H9 (cell line): ENCODE measurements around the gene LPP. TPM values are rescaled to one million over a fixed set of nuclear protein-coding genes. Genes with fewer than 3 reads are reported as not detected.

ENCODE experiments used
- DNase-seq: peaks from one replicate; pipeline ENCODE4 v3.0.0-alpha.2; 2017
- H2AFZ ChIP-seq: one replicate; pipeline ENCODE4 v1.6.1; 2013; ENCODE audit warnings: mild to moderate bottlenecking, low read length, control low read depth, moderate library complexity
- H2AK5ac ChIP-seq: 2 replicates; pipeline ENCODE4 v1.6.1; 2013; ENCODE audit warnings: low read length, control low read depth, mixed read lengths; ENCODE audit not compliant: insufficient read length
- H2BK120ac ChIP-seq: one replicate; pipeline ENCODE4 v1.6.1; 2013; ENCODE audit warnings: low read depth, mild to moderate bottlenecking, low read length, control low read depth, inconsistent platforms; ENCODE audit not compliant: poor library complexity, severe bottlenecking
- H2BK12ac ChIP-seq: 2 replicates; pipeline ENCODE4 v1.6.1; 2013; ENCODE audit warnings: low read length, control low read depth, mixed read lengths, low read depth; ENCODE audit not compliant: insufficient read length
- H2BK15ac ChIP-seq: 2 replicates; pipeline ENCODE4 v1.6.1; 2013; ENCODE audit warnings: low read depth, low read length, control low read depth
- H2BK20ac ChIP-seq: one replicate; pipeline ENCODE4 v1.6.1; 2013; ENCODE audit warnings: low read depth, mild to moderate bottlenecking, low read length, control low read depth, inconsistent platforms; ENCODE audit not compliant: poor library complexity, severe bottlenecking
- H2BK5ac ChIP-seq: 2 replicates; pipeline ENCODE4 v1.6.1; 2013; ENCODE audit warnings: low read length, control low read depth, mixed read lengths; ENCODE audit not compliant: insufficient read length
- H3K14ac ChIP-seq: 2 replicates; pipeline ENCODE4 v1.6.1; 2013; ENCODE audit warnings: low read length, control low read depth; ENCODE audit not compliant: insufficient read depth
- H3K18ac ChIP-seq: 2 replicates; pipeline ENCODE4 v1.6.1; 2013; ENCODE audit warnings: low read depth, mild to moderate bottlenecking, mixed read lengths, low read length, control low read depth; ENCODE audit not compliant: insufficient read length
- H3K23ac ChIP-seq: 2 replicates; pipeline ENCODE4 v1.6.1; 2013; ENCODE audit warnings: low read length, control low read depth, mixed read lengths, low read depth; ENCODE audit not compliant: insufficient read length
- H3K23me2 ChIP-seq: 2 replicates; pipeline ENCODE4 v1.6.1; 2013; ENCODE audit warnings: low read depth, mild to moderate bottlenecking, mixed read lengths, low read length, control low read depth; ENCODE audit not compliant: insufficient read length, poor library complexity, severe bottlenecking
- H3K27ac ChIP-seq: 2 replicates; pipeline ENCODE4 v1.5.1; 2013; ENCODE audit warnings: low read length, control low read depth, mixed read lengths, low read depth; ENCODE audit not compliant: insufficient read length
- H3K27me3 ChIP-seq: 2 replicates; pipeline ENCODE4 v1.6.1; 2013; ENCODE audit warnings: low read length, control low read depth, inconsistent platforms; ENCODE audit not compliant: insufficient read depth
- H3K4ac ChIP-seq: 2 replicates; pipeline ENCODE4 v1.6.1; 2013; ENCODE audit warnings: low read depth, mild to moderate bottlenecking, control low read depth, inconsistent platforms, low read length, moderate library complexity
- H3K4me1 ChIP-seq: 2 replicates; pipeline ENCODE4 v1.6.1; 2013; ENCODE audit warnings: low read length, control low read depth, inconsistent platforms; ENCODE audit not compliant: insufficient read depth
- H3K4me2 ChIP-seq: 2 replicates; pipeline ENCODE4 v1.6.1; 2013; ENCODE audit warnings: low read length, control low read depth, mixed read lengths; ENCODE audit not compliant: insufficient read length, insufficient read depth
- H3K56ac ChIP-seq: 2 replicates; pipeline ENCODE4 v1.6.1; 2013; ENCODE audit warnings: low read depth, mild to moderate bottlenecking, mixed read lengths, low read length, control low read depth; ENCODE audit not compliant: insufficient read length
- H3K79me1 ChIP-seq: 2 replicates; pipeline ENCODE4 v1.6.1; 2013; ENCODE audit warnings: low read depth, mild to moderate bottlenecking, moderate library complexity, low read length, control low read depth, inconsistent platforms; ENCODE audit not compliant: insufficient read depth, poor library complexity, severe bottlenecking
- H3K79me2 ChIP-seq: 2 replicates; pipeline ENCODE4 v1.6.1; 2013; ENCODE audit warnings: low read length, control low read depth, inconsistent platforms; ENCODE audit not compliant: insufficient read depth
- H3K9ac ChIP-seq: 2 replicates; pipeline ENCODE4 v1.6.1; 2013; ENCODE audit warnings: low read length, control low read depth, mixed read lengths; ENCODE audit not compliant: insufficient read length; ENCODE audit errors: extremely low read depth
- H3K9me3 ChIP-seq: one replicate; pipeline ENCODE4 v1.6.1; 2013; ENCODE audit warnings: low read depth, low read length, inconsistent platforms; ENCODE audit not compliant: control insufficient read depth
- H3T11ph ChIP-seq: one replicate; pipeline ENCODE4 v1.6.1; 2013; ENCODE audit warnings: mild to moderate bottlenecking, low read length, control low read depth, inconsistent platforms
- H4K20me1 ChIP-seq: one replicate; pipeline ENCODE4 v1.6.1; 2013; ENCODE audit not compliant: control insufficient read depth, insufficient read length, insufficient read depth
- H4K5ac ChIP-seq: 2 replicates; pipeline ENCODE4 v1.6.1; 2013; ENCODE audit warnings: low read depth, mild to moderate bottlenecking, mixed read lengths, low read length, control low read depth; ENCODE audit not compliant: insufficient read length
- H4K8ac ChIP-seq: replicated peaks from 2 replicates; pipeline ENCODE4 v1.6.1; 2013; ENCODE audit warnings: low read length, control low read depth, mixed read lengths, low read depth; ENCODE audit not compliant: insufficient read length
- H4K91ac ChIP-seq: 2 replicates; pipeline ENCODE4 v1.6.1; 2013; ENCODE audit warnings: low read depth, mild to moderate bottlenecking, moderate library complexity, mixed read lengths, low read length, control low read depth; ENCODE audit not compliant: insufficient read length
- H3K27ac Mint-ChIP-seq, 3 experiments: 2 replicates in 2 of 3; 3 replicates in 1 of 3; pipeline ENCODE4 v1.8.0; 2020 to 2021; ENCODE audit warnings: mixed read lengths in 3 of 3, mild to moderate bottlenecking in 1 of 3, moderate library complexity in 1 of 3
- H3K27me3 Mint-ChIP-seq: 2 replicates; pipeline ENCODE4 v1.8.0; 2021; ENCODE audit warnings: low read depth, mild to moderate bottlenecking, moderate library complexity, mixed read lengths
- H3K36me3 Mint-ChIP-seq, 3 experiments: 2 replicates in 2 of 3; 3 replicates in 1 of 3; pipeline ENCODE4 v1.8.0; 2020 to 2021; ENCODE audit warnings: low read depth in 3 of 3, mixed read lengths in 3 of 3; ENCODE audit not compliant: insufficient read depth in 1 of 3
- H3K4me1 Mint-ChIP-seq, 2 experiments: 2 replicates each; pipeline ENCODE4 v1.8.0; 2020; ENCODE audit warnings: mixed read lengths in 2 of 2
- H3K4me3 Mint-ChIP-seq, 2 experiments: 2 replicates in 1 of 2; 3 replicates in 1 of 2; pipeline ENCODE4 v1.8.0; 2020 to 2021; ENCODE audit warnings: mild to moderate bottlenecking in 2 of 2, mixed read lengths in 2 of 2, moderate library complexity in 1 of 2
- H3K9me3 Mint-ChIP-seq, 2 experiments: 2 replicates in 1 of 2; 3 replicates in 1 of 2; pipeline ENCODE4 v1.8.0; 2020; ENCODE audit warnings: mild to moderate bottlenecking in 2 of 2, mixed read lengths in 2 of 2, moderate library complexity in 1 of 2
- CTCF ChIP-seq: fragments of 200-600 bp; sonication (generic); conservative IDR thresholded peaks from 3 replicates; pipeline ENCODE4 v1.8.0; 2021; ENCODE audit warnings: antibody characterized with exemption, mild to moderate bottlenecking
- total RNA-seq: library from RNA; stranded (reverse); gene quantifications from 2 replicates; pipeline ENCODE4 v1.2.1, GENCODE V29; 2021

The LPP gene
- total RNA-seq, 1 experiment from 2014 or later, result 64.6 TPM

DNA sequence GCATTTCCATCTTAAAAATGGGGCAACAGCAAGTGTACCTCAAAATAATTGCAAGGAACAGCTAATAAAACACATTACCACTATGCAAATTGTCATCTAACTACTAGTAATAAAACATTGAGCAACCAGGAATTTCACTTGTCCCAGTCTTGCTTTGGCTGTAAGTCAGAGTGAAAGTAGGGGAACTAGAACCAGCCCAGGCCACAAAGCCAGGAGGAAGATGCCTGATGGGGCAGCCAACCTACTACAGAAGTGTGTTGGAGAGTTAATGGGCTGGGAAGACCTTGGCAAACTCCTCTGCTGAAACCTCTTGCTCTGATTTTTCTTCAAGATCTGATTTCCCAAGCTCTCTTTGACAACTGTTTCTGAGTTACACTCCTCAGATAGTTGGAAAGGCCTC is 40.2 kb upstream of the LPP start:
- no peaks in the 10 kb centered on the region for H3K4me1 ChIP-seq
- Mint-ChIP-seq H3K9me3 (peaks cover 3 to 4% of the 10 kb centered on the region in 2 experiments; a peak in 4 of 5 replicates), H3K27ac (no peak overlapping the region), H3K36me3 (no peaks in the 10 kb centered on the region), H3K4me1 (peaks cover 0 to 2% of the 10 kb centered on the region in 2 experiments; a peak in 2 of 4 replicates), H3K27me3 (no peaks in the 10 kb centered on the region), H3K4me3 (no peak overlapping the region)
- no peaks in the 10 kb centered on the region for H3K27me3 ChIP-seq
- H3K27ac ChIP-seq, result no peak overlapping the region
- H3K14ac ChIP-seq, result no peak overlapping the region
- H2BK120ac ChIP-seq, result no peak overlapping the region
- no peak overlapping the region for H4K8ac ChIP-seq
- H2BK15ac ChIP-seq, result no peak overlapping the region
- no peaks in the 10 kb centered on the region for H3K79me2 ChIP-seq
- no peak overlapping the region for H4K91ac ChIP-seq
- no peak overlapping the region for H3K23ac ChIP-seq
- H3K56ac ChIP-seq, result no peak overlapping the region
- TF ChIP-seq CTCF, result no peak
- no peak overlapping the region for H2AFZ ChIP-seq
- no peak overlapping the region for H3K9ac ChIP-seq
- no peaks in the 10 kb centered on the region for H4K20me1 ChIP-seq
- no peak overlapping the region for H2BK5ac ChIP-seq
- H3K9me3 ChIP-seq, result no peaks in the 10 kb centered on the region
- H4K5ac ChIP-seq, result no peak overlapping the region
- no peaks in the 10 kb centered on the region for H3K79me1 ChIP-seq
- H3K4ac ChIP-seq, result no peak overlapping the region
- no peak for DNase-seq
- no peak overlapping the region for H3T11ph ChIP-seq
- no peak overlapping the region for H3K18ac ChIP-seq
- H2BK20ac ChIP-seq, result no peak overlapping the region
- no peak overlapping the region for H2AK5ac ChIP-seq
- no peak overlapping the region for H2BK12ac ChIP-seq
- H3K23me2 ChIP-seq, result no peaks in the 10 kb centered on the region
- H3K4me2 ChIP-seq, result no peak overlapping the region
